PC-3 (cell line): ENCODE data around the gene VPS51.

Source experiments
- CTCF ChIP-seq: fragments of 300-600 bp; sonication (generic); conservative IDR thresholded peaks from 2 replicates; pipeline ENCODE4 v1.5.1; 2017; ENCODE audit warnings: antibody characterized with exemption, low read depth, mild to moderate bottlenecking, low read length
- EZH2 ChIP-seq: fragments of 300-600 bp; sonication (generic); IDR thresholded peaks from one replicate; pipeline ENCODE4 v1.6.1; 2017; ENCODE audit warnings: antibody characterized with exemption, mild to moderate bottlenecking, low read length; ENCODE audit not compliant: unreplicated experiment
- EZH2phosphoT487 ChIP-seq: fragments of 300-600 bp; sonication (generic); IDR thresholded peaks from 2 replicates; pipeline ENCODE4 v1.6.1; 2018; ENCODE audit warnings: mild to moderate bottlenecking, antibody characterized with exemption, low read length, borderline replicate concordance

DNA sequence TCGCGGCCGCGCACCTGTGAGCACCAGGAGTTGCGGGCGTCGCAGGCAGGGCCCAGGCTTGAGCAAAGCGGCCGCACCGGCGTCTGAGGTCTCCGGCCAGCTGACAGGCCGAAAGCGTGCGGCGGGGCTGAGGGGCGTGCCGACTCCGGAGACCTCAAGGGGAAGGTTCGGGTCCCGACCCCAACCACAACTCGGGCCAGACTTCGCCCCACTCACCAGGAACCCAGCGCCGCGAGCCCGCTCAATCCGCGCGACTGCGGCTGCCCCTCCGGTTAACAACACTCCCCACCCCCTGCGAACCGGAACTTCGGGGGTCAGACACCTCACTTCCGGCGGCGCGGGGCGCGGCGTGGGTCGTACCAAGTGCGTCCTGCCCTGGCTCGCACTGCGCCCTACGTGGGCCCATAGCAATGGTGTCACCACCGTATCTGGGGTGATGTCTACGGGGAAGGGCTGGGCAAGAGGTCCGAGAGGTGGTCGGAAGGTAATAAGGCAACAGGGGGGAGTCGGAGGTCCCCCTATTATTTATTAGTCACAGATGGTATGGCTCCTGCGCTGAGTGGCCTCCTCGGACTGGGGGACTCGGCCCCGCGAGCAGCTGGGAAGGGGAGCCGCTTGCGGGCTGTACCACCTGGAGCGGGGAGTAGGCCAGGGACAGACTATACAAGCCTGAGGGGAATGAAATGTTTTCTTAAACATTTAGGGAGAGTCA, 38.4 kb downstream of the VPS51 start, which contains the start of gene SYVN1:
- no peak for TF ChIP-seq CTCF
- no peak for TF ChIP-seq EZH2
- no peak for TF ChIP-seq EZH2phosphoT487
